Erythroblast (primary cell): Measurements from ENCODE around the gene KIAA0825.

ENCODE experiments used
- GATA1 ChIP-seq: IDR thresholded peaks from 2 replicates; pipeline ENCODE4 v1.6.1; 2011; ENCODE audit warnings: low read depth, mild to moderate bottlenecking, control low read depth, low read length, moderate library complexity
- POLR2A ChIP-seq: IDR thresholded peaks from 2 replicates; pipeline ENCODE4 v1.6.1; 2011; ENCODE audit warnings: mild to moderate bottlenecking, low read length

- no peak for TF ChIP-seq POLR2A
- no peak for TF ChIP-seq GATA1
Observed at GRCh38 chr5:94276048-94276447, 342.4 kb downstream of the KIAA0825 start.
